Inflammatory macrophage (primary cell): ENCODE data around the gene SEMA5A.
A peak's percentile ranks its signal among the peaks of the same experiment; 100 is the strongest.

Source experiments
- DNase-seq, 2 donors: peaks; one replicate each; pipeline ENCODE4 v3.0.0-alpha.2; 2020 to 2022

SEMA5A gene

DNA sequence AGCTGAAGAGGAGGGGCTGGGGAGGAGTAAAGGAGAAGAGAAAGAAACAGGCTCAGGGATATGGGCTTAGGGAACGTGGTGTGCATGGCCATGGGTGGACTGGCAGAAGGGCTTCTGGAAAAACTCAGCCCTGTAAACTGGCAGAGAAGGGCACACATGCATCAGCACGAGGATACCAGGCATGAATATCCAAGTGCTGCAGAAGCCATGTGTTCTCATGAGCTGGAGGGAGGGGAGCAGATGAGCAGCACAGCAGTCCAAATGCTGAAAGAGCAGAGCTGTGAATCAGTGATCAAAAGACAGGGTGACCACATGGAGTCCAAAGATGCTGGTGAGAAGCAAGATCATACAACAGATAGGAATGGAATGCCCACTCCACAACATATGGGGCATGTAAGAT, 72.3 kb downstream of the SEMA5A start:
- DNase-seq: no peak

DNA sequence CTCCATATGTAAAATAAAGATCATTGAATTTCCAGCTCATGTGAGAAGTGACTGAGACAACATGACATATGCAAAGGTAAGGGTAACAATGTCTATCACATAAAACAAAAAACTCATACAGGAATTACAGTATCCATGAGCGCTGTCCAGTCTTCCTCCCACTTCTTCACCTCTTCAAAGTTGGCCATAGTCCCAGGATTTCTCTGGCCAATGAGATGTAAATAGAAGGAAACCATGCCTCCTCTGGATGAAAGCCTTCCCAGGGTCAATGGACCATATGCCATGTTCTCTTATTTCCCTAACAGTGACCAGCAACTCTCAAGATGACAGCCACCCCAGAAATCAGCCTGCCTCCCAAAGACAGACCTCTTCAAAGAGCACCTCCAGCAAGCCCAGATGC, 75.5 kb downstream of the SEMA5A start:
- DNase-seq: no peak

DNA sequence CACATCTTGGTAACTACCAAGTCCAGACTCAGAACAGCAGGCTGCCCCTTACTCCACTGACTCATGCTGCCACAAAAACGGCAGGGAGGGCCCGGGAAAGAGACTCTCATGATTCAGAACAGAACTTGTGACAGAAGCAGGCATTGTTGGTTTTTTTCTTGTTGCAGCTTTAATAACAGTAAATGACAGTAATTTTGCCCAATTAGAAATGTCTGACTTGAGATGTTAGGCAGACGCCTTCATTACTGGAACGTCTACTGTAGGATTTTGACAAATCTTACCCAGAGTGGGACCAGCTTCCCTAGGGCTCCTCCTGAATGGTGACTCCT, 77.9 kb downstream of the SEMA5A start:
- DNase-seq: no peak

DNA sequence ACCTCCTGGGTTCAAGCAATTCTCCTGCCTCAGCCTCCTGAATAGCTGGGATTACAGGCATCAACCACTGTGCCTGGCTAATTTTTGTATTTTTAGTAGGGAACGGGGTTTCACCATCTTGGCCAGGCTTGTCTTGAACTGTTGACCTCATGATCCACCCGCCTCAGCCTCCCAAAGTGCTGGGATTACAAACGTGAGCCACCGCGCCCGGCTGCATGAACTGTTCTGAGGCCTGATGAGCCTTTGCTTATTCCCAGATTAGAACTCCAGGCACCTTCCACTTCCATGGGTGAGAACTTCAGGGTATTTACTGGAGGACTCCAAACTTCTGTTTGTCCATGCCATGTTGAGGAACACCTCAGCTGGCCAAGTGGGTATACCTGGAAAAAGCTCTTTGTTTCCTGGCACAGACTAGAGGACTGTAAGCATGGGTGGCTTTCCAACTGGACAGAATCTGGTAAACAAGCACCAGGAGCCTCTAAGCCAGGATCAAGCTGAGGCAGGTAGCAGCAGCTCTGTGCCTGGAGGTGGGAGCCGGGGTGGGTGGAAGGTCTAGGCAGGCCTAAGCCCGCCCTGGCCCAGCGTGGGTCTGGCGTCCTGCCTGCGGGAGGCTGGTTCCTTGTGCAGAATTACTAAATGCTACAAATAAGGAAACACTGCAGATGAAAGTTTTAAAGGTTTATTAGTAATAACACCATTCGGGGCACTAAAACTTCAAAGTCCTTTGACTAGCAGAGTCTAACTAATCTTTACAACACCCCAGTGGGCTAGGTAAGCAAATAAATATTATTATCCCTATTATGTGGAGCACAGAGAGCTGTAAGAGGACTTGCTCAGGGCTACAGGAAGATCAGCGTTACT, 78.4 kb downstream of the SEMA5A start:
- DNase-seq: no peak

DNA sequence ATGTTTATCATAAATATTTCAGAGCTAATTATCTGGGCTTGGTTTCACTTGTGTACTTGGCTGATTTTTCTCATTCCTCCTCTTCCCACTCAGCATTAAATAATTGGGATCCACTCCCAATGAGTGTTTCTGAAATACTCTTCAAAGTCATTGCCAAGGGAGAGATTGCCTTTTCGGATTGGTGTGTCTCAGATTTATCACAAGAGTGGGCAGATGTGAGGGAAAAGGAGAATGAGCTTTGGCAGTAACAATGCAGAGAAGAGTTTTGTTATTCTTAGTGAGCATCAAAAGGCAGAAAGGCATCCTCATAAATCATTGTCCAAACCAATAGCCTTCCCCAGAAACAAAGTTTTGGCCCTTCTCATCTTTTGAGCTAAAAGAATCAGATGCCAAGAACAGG, 79.2 kb downstream of the SEMA5A start:
- no peak for DNase-seq

DNA sequence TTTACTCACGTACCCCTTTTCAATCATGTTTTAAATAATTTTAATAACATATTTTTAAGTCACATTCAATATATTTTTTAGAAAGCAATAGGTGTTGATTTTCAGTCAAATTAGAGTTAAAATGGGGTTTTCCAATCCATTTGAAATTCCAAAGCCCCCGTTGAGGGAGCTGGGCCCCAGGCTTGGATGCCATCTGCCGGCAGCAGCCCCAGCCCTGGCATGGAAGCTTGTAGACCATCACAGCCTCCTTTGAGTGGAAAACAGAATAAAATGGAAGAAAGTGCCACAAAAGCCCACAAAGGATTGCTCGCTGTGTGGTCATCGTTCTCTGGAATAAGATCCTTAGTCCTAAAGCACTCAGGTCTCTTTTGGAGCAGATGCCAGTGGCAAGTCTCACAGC, 81.4 kb downstream of the SEMA5A start:
- DNase-seq: no peak

DNA sequence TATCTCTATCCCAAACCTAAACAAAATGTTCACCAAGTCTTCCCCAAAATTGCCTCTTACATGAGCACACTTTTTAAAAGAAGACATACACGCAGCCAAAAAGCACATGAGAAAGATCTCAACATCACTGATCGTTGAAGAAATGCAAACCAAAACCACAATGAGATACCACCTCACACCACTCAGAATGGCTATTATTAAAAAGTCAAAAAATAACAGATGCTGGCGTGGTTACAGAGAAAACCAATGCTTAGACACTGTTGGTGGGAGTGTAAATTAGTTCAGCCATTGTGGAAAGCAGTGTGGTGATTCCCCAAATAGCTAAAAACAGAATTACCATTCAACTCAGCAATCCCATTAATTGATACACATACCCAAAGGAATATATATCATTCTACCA, 83.8 kb downstream of the SEMA5A start:
- DNase-seq: no peak

DNA sequence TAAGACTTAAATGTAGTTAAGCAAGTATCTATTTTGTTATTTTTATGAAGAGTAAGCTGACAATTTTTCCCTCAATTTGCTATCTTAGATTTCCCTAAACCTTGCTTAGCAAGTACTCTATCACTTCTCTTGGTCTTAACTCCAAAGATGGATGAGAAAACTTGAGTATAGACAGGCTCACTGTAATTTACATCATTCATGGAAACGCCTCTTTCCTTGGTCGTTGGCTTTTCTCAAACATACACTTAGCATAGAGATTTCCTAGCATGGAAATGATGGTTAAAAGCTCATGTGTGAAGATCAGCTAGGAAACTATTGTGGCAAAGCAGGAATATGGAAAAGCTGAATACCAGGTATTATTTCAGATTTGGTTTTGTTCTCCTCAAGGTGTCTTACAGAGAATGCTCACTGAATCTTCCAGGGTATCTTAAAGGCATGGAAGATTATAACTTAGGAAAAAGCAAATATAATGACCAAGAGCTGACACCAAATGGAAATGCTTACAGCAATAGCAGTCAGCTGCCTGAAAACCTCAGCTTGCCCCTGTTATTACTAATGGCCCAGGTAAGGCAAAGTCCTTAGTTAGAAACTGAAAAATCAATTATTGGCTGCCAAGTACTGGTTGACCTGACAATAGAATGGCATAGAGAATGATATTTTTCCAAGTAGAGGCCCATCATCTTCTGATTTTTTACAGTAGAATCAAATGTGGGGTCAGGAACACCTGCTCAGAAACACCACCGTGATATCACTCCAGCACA, 84.8 kb downstream of the SEMA5A start:
- DNase-seq: no peak

DNA sequence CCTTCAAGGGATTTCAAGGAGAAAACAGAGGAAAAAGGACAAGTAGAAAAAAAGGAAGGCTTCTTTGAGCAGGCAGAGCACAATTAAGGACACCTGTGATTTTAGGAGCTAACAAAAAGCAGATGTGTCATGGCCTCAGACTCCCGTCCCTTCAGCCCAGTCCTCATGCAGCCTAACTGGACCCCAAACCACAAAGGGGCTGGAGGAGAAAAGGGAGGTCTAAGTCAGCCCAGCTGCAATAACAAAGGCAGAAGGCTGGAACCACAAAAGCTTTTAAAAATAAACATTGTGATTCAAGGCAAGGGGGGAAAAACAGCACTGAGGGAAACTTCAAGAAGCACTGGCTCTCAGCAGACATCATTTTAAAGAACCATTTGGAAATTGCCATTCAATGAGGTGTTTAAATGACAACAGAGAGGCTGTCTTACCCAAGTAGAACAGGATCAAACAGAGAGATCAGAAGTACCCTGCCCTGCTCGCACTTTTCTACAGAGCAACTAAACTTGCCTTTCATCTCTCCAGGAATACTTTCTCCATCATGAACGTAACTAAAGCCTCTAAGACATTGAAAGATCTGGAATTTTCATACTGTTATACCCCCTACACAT, 89.3 kb downstream of the SEMA5A start:
- DNase-seq: no peak

DNA sequence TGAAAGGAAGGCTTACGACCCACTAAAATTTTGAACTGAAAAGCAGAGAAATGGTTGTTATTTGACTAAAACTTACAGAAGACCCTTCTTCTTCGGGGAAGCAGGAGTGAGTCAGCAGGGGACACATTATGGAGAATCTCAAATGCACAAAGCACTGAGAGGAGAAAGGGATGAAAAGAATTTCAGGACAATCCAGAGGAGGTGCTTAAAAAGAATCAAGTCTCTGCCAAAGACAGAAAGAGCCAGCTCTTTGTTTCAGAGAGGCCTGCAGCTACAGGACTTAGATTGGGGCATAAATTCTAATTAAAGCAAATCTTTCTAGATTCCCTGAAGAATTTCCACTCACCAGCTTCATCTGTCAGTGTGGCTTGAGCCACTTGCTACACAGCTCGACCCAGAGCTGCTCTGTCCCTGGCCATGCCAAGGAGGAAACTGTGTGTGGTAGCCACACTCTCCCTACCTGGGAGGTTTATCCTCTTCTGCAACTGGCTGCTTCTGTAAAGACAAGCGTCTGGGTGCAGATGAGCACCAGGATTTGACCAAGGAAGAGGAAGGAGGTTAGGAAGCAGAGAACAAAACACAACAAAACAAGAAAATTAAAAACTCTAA, 89.9 kb downstream of the SEMA5A start:
- no peak for DNase-seq

DNA sequence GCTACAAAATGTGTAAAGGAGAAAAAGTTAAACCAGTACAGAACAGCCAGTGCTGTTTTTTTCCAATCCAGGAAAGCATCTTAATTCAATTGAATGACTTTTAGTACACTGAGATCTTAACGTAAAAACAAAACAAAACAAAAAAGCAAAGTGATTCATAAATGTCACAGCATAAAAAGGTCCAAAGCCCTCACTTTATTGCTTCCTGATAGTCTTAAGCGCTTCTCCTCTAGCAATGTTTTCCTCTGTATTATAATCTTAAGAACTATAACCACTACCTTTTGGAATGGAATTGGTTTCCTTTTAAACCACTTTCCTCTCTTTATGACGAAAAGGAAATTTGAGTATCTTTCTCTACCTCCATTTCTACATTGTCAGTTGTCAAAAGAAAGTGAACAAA, 91.4 kb downstream of the SEMA5A start:
- DNase-seq: no peak

DNA sequence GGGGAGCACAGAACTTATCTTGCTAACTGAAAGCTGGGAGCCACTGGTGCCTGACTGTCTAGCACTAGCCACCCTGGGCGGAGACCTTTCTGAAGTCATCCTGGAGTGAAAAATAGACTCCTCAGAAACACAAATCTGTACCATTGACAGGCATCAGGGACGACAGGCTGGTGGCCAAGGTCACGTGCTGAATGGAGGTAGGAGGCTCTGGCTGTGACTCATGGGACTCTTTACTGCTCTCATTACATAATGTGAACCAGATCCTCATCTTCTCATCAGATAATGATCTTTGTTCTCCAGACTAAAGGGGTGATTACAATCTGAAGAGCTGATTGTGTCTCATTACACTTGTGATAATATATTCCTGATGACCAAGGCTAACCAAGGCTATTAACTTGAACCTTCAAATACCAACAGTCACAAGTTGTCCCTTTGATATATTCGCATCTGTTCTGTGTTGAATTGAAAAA, 91.8 kb downstream of the SEMA5A start:
- no peak for DNase-seq

DNA sequence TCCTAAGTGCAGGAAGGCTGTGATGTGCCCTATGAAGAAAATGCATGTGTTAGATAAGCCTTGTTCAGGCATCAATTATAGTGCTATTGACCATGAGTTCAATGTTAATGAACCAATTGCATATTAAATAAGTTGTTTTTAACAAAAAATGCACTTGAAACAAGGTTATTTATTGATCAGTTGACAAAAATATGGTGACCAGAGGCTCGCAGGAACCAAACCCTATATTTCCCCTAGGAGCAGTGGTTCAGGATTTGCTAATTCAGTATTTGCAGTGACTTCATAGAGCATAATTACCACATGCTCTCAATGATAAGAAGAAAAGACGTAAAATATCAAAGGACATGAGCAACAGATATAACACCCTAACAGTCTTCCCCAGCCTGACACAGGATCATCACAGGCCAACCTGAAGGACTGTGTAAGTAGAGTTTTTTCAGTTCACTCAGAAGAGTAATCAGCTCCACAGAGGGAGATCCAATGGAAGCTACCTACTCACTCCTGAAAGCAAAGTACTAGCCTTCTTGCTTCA, 92.3 kb downstream of the SEMA5A start:
- DNase-seq: no peak

DNA sequence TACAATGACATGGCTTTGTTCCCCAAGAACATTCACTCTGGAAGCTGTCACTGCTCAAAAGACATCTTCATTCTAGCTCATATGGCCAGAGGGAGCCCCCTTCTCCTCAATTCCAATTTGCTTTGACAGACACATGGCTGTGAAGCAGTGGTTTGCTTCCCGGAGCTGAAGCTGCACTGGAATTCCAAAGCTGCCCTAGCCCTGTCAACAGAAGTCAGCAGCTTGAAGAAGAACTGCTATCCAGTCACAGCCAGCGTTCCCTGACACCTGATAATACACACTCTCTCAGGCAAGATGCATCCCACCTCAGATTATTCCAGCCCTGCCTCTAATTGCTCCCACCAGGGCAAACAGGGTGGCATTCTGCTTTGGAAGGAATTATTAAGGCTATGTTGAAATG, 93.7 kb downstream of the SEMA5A start:
- no peak for DNase-seq

DNA sequence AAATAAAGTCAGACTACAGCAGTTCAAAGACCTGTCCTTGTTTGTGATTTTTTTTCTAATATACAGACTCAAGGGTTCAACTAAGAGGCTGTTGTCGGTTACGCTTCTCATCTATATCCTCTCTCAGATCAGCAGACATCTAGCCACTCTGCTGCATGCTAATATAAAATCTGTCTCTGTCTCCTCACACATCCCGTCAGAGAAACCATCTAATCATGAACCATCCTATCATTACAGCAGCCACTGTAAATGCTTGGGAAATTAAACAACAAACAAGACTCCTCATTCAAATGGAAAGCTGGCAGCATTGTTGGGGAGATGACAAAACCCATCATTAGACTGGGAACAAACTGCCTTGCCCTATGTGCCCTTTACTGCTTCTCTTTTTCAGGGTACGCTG, 94.8 kb downstream of the SEMA5A start:
- no peak for DNase-seq

DNA sequence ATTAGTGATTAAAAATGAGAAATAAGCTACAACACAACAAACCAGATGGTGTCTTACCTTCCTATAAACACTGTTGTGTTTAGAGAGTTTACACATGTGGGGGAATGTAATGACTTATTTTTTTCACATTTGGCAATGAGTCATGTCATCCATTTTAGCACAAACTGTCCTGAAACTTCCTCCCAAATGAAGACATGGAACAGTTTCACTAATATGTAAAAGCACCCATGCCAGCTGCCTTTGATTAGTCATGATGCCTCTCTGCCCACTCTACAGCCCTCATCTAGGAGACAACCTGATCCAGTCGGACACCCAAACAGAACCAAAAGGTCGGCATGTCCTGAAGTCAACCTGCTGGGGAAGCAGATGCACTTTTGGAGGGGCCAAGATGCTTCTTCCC, 98.2 kb downstream of the SEMA5A start:
- peak in 1 of 2 donors; percentile 8 for DNase-seq

DNA sequence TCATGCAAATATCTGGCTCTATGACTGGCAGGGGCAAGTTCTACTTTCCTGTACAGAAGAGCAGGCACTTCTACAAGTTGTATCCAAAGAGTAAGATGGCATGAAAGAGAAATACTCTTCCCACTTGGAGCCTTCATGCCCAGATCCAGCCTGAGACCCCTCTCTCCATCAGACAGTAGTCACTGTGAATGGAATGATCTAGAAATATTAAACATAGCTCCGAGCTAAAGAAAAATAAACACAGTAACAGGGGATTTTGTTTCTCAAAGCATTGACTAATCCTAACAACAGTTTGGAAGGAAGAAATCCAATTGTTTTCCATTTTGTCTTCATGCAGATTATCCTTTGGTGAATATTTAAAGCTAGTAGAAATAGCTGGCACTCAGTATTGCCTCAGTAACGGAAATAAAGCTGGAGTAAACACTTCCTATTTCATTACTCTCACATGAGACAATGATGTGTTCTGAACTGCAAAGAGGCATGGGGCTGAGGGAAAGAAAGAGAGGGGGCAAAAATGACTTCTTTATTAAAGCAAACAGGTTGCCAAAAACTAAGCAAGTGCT, 100.0 kb downstream of the SEMA5A start:
- DNase-seq: peak; percentile 2

DNA sequence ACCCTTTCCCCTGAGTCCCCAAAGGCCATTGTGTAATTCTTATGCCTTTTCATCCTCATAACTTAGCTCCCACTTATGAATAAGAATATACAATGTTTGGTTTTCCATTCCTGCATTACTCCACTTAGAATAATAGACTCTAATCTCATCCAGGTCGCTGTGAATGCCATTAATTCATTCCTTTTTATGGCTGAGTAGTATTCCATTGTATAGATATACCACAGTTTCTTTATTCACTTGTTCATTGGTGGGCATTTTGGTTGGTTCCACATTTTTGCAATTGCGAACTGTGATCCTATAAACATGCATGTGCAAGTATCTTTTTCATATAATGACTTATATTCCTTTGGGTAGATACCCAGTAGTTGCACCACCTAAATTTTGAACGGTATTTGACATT, 101.5 kb downstream of the SEMA5A start:
- DNase-seq: no peak

DNA sequence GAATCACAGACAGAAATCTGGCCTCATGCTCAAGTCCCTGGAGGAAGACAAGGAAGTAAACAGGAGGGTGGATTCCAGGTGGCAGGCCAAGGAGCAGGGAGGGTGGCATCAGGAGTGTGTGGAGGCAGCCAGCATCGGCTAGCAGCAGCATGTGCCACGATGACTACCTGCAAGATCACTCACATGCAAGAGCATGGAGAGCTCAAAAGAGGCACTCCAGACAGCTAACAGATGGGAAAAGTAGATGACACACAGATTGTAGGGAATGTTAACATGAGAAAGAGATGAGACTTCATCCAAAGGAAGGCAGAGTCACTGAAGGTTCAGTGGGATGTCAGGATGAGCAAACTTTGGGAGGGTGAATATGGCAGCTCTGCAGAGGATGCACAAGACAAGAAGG, 104.3 kb downstream of the SEMA5A start:
- DNase-seq: no peak

DNA sequence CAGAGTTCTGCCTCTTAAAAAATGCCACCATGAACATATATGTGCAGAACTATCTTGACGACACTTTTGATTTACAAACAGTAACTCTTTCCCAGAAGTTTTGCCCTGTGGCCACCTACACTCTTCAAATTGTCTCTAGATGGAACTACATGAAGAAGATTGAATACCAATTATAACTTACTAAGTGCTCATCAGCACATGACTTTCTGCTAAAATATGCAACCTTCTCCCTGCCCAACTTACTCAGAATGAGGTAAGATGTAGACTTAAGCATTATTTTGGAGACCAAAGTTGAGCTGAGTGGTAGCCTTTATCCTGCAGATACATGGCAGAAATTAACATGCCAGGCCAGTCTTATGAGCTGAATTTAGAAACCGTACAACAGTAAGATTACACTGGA, 105.4 kb downstream of the SEMA5A start:
- no peak for DNase-seq

DNA sequence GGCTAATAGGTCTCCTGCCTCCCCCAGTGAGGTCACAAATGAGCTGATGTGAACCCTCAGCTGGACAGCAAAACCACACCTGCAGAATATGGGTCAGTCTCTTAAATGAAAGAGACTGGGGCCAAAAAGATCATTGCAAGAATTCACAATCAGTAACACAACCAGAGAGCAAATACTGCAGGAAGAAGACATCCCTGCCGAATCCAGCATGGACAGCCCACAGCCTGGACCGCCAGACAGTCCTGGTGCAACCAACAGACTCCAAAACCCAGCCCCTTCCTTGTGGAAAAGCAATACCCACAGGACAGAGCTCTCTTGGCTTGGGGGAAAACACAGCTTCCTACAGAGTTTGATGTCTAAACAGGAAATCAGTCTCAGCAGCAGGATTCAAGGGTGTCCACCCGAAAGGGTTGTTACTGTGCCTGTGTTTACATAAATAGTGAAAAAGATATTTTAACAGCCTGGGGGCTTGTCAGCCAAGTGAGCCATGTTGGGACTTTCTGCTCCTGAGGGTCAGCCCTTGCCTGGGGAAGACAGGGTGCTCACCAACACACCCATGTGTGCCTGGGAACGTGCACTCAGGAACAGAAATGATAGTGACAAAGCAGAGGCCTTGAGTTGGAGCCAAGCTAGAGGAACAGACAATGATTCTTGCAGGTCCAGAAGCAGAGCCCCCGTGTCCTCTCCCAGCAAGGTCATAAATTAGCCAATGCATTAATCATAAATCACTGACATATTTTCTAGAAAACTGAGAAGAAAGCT, 106.2 kb downstream of the SEMA5A start:
- DNase-seq: no peak
